ENCODE data around the gene PSTPIP1.
A peak's percentile ranks its signal among the peaks of the same experiment; 100 is the strongest.

The PSTPIP1 gene

GRCh38 chr15:77001351-77001750 lies 6.4 kb downstream of the PSTPIP1 start:
- TF ChIP-seq CTCF (IDR thresholded peaks at IDR 0.05; ENCODE audit: extremely low read depth, missing control alignments): no peak
- DNase-seq (ENCODE audit: low spot score): no peak

- TF ChIP-seq CTCF (IDR thresholded peaks at IDR 0.05; ENCODE audit: extremely low read depth, missing control alignments): no peak
These were observed 7.0 kb downstream of the PSTPIP1 start for GRCh38 chr15:77001966-77002365.

GRCh38 chr15:77002436-77002835 lies 7.5 kb downstream of the PSTPIP1 start:
- no peak for TF ChIP-seq CTCF (IDR thresholded peaks at IDR 0.05; ENCODE audit: extremely low read depth, missing control alignments)
- DNase-seq (ENCODE audit: low spot score): no peak

More at GRCh38 chr15:77001966-77002365, 7.0 kb downstream of the PSTPIP1 start:
- DNase-seq (ENCODE audit: low spot score): no peak

GRCh38 chr15:77002954-77003912 lies 8.3 kb downstream of the PSTPIP1 start:
- TF ChIP-seq CTCF (IDR thresholded peaks at IDR 0.05; ENCODE audit: extremely low read depth, missing control alignments): no peak
- peak; percentile 55 for DNase-seq (ENCODE audit: low spot score)

GRCh38 chr15:77004189-77004588 lies 9.3 kb downstream of the PSTPIP1 start:
- TF ChIP-seq CTCF (IDR thresholded peaks at IDR 0.05; ENCODE audit: extremely low read depth, missing control alignments): no peak
- DNase-seq (ENCODE audit: low spot score): no peak

- no peak for DNase-seq (ENCODE audit: low spot score)
- TF ChIP-seq CTCF (IDR thresholded peaks at IDR 0.05; ENCODE audit: extremely low read depth, missing control alignments): no peak
These were observed 14.2 kb downstream of the PSTPIP1 start for GRCh38 chr15:77009176-77009575.

- DNase-seq (ENCODE audit: low spot score): no peak
- TF ChIP-seq CTCF (IDR thresholded peaks at IDR 0.05; ENCODE audit: extremely low read depth, missing control alignments): no peak
These were observed 14.9 kb downstream of the PSTPIP1 start for GRCh38 chr15:77009646-77010311.
